ENCODE data around the gene C16orf54.
"Not testable (repeated sequence)": the region's sequence is repeated elsewhere in the genome, so short reads cannot be mapped to it uniquely, and the experiment has no call there.

DNA sequence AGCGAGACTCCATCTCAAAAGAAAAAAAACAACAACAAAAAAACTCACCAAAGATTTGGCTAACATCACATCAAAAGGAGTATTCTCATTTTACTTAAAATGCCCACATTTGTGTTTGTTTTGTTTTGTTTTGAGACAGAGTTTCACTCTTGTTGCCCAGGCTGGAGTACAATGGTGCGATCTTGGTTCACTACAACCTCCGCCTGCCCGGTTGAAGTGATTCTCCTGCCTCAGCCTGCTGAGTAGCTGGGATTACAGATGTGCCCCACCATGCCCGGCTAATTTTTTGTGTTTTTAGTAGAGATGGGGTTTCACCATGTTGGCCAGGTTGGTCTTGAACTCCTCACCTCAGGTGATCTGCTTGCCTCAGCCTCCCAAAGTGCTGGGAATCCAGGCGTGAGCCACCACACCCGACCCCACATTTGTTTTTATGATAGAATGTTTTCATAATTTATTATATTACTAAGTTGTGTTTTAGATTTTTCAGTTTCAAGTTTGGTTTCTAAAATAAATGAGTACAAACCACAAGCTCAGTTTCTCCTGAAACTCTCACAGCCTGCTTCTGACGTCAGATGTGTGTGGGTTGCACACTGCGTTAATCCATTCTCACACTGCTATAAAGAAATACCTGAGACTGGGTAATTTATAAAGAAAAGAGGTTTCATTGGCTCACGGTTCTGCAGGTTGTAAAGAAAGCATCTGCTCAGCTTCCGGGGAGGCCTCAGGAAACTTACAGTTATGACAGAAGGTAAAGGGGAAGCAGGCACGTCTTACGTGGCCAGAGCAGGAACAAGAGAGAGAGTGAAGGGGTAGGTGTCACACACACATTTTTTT, 13.8 kb downstream of the C16orf54 start:
- not testable (repeated sequence) for TF ChIP-seq POLR2A (IDR thresholded peaks at IDR 0.05)
- TF ChIP-seq, protein P1, sequence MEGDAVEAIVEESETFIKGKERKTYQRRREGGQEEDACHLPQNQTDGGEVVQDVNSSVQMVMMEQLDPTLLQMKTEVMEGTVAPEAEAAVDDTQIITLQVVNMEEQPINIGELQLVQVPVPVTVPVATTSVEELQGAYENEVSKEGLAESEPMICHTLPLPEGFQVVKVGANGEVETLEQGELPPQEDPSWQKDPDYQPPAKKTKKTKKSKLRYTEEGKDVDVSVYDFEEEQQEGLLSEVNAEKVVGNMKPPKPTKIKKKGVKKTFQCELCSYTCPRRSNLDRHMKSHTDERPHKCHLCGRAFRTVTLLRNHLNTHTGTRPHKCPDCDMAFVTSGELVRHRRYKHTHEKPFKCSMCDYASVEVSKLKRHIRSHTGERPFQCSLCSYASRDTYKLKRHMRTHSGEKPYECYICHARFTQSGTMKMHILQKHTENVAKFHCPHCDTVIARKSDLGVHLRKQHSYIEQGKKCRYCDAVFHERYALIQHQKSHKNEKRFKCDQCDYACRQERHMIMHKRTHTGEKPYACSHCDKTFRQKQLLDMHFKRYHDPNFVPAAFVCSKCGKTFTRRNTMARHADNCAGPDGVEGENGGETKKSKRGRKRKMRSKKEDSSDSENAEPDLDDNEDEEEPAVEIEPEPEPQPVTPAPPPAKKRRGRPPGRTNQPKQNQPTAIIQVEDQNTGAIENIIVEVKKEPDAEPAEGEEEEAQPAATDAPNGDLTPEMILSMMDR (IDR thresholded peaks at IDR 0.05), result not testable (repeated sequence)
